ENCODE measurements around the gene NSD1. TPM values are rescaled to one million over a fixed set of nuclear protein-coding genes. Genes with fewer than 3 reads are reported as not detected.
A peak's percentile ranks its signal among the peaks of the same experiment; 100 is the strongest.
"Not testable (repeated sequence)": the region's sequence is repeated elsewhere in the genome, so short reads cannot be mapped to it uniquely, and the experiment has no call there.

Gene NSD1
- total RNA-seq, 4 donors from 2014 or later, result 61.9 to 114 (median 73.9) TPM

DNA sequence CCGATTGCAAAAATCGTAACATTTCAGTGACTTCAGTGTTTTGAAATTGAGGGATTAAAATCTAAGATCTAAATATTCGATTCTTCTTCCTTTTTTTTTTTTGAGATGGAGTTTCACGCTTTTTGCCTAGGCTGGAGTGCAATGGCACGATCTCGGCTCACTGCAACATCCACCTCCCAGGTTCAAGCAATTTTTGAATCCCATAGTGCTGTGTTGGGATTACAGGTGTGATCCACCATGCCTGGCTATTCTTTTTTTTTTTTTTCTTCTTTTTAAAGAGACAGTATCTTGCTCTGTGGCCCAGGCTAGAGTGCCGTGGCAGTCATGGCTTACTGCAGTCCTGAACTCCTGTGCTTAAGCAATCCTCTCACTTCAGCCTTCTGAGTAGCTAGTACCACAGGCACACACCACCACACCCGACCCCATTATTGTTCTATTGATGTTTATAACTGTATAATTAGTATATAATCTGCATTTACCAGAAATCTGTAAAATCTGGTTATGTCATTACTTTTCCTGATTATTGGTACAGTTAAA is 42.7 kb downstream of the NSD1 start:
- no peak for TF ChIP-seq CTCF (IDR thresholded peaks at IDR 0.05)
- TF ChIP-seq POLR2A (IDR thresholded peaks at IDR 0.05), result no peak
- H3K27ac ChIP-seq, result peak overlapping the region; percentile 22 to 65 (median 26)
- peaks cover 46 to 54% of the 10 kb centered on the region in 2 donors for H3K4me1 ChIP-seq
- no peaks in the 10 kb centered on the region for H3K27me3 ChIP-seq
- H3K9me3 ChIP-seq, result no peaks in the 10 kb centered on the region
- 72 to 80% methylated on average over 8 of the region's 8 CpGs for WGBS, 2 donors
- H3K4me3 ChIP-seq (replicated peaks in 1 of 3), result no peak overlapping the region
- DNase-seq, result no peak
- no peaks in the 10 kb centered on the region for H3K36me3 ChIP-seq
- intact Hi-C loops (cut with DNase I), result no loop called here

- peak overlapping the region; percentile 37 to 65 (median 43) for H3K27ac ChIP-seq
- intact Hi-C loops (cut with DNase I); H3K36me3 ChIP-seq; H3K27me3 ChIP-seq; H3K9me3 ChIP-seq; H3K4me3 ChIP-seq (replicated peaks in 1 of 3): not testable (repeated sequence)
- WGBS, 2 donors, result 58 to 69% methylated on average over 9 of the region's 9 CpGs
- peaks cover 46 to 52% of the 10 kb centered on the region in 2 donors for H3K4me1 ChIP-seq
- DNase-seq, result peak; percentile 77
These were observed 44.4 kb downstream of the NSD1 start for GRCh38 chr5:177177847-177178437.

GRCh38 chr5:177178733-177179304 is 45.2 kb downstream of the NSD1 start:
- Histone ChIP-seq H3K9me3 (no peaks in the 10 kb centered on the region), H3K27ac (peak overlapping the region; percentile 37 to 43 (median 41)), H3K27me3 (no peaks in the 10 kb centered on the region), H3K4me1 (peaks cover 46 to 52% of the 10 kb centered on the region in 2 donors), H3K4me3 (replicated peaks in 1 of 3) (no peak overlapping the region), H3K36me3 (no peaks in the 10 kb centered on the region)
- TF ChIP-seq CTCF (IDR thresholded peaks at IDR 0.05), result no peak
- TF ChIP-seq POLR2A (IDR thresholded peaks at IDR 0.05), result no peak
- 55 to 64% methylated on average over 3 of the region's 3 CpGs for WGBS, 2 donors
- intact Hi-C loops (cut with DNase I), result no loop called here
- DNase-seq, result no peak

GRCh38 chr5:177179431-177179830 is 45.9 kb downstream of the NSD1 start:
- Histone ChIP-seq H3K4me1 (peaks cover 46 to 52% of the 10 kb centered on the region in 2 donors), H3K4me3 (replicated peaks in 1 of 3) (no peak overlapping the region), H3K36me3 (no peaks in the 10 kb centered on the region), H3K27me3 (no peaks in the 10 kb centered on the region), H3K9me3 (no peaks in the 10 kb centered on the region), H3K27ac (peak overlapping the region in 2 of 3 donors; percentile 37 to 41)
- DNase-seq, result no peak
- WGBS, 2 donors, result 80 to 85% methylated on average over 3 of the region's 3 CpGs
- intact Hi-C loops (cut with DNase I), result no loop called here
- TF ChIP-seq CTCF (IDR thresholded peaks at IDR 0.05), result no peak
- TF ChIP-seq POLR2A (IDR thresholded peaks at IDR 0.05), result no peak

GRCh38 chr5:177183142-177183541 is 49.6 kb downstream of the NSD1 start:
- Histone ChIP-seq H3K27me3 (no peaks in the 10 kb centered on the region), H3K4me1 (peaks cover 34 to 40% of the 10 kb centered on the region in 2 donors), H3K27ac (no peak overlapping the region), H3K9me3 (no peaks in the 10 kb centered on the region), H3K4me3 (replicated peaks in 1 of 3) (no peak overlapping the region), H3K36me3 (no peaks in the 10 kb centered on the region)
- intact Hi-C loops (cut with DNase I), result no loop called here
- WGBS, 2 donors, result 97 to 99% methylated on average over 3 of the region's 3 CpGs
- DNase-seq, result no peak
- no peak for TF ChIP-seq POLR2A (IDR thresholded peaks at IDR 0.05)
- no peak for TF ChIP-seq CTCF (IDR thresholded peaks at IDR 0.05)

All from thyroid gland (tissue), 4 donors.